ENCODE measurements around the gene KNOP1. TPM values are rescaled to one million over a fixed set of nuclear protein-coding genes. Genes with fewer than 3 reads are reported as not detected.

The KNOP1 gene
- total RNA-seq, 1 experiment from 2014 or later = 70.1 TPM

DNA sequence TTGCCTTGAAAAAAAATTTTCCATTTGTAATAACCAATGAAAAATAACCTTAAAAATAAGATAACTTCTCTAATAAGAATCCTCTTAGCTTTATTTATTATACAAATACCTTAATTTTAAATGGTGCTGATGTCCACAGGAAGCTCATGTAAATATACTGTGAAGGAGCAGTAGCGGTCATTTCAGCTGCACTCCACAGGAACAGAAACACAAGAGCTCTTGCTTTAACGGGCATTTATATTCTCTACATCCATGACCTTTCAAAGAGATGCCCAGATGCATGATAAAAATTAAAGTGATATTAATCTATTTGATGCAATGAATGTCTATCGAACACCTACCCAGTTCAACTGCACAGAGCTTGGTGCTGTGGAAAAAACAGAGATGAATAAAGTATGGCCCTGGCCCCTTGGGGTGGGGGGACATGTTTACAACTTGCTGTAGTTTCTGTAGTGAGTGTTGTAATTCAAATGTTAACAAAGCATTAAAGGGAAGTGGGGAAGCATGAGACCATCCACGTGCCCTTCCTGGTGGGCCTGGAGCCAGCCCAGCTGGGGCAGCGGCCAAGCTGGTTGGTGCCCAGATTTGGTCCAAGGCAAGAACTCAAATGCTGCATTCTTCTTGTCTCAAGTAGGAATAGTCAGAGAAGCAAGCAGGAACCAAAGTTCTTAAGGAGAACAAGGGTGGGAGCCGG, 48.0 kb upstream of the KNOP1 start:
- CTCF ChIA-PET = no interaction called here
- intact Hi-C loops (cut with micrococcal nuclease; ENCODE audit: unreplicated experiment) (no loop called here), in situ Hi-C loops (cut with HindIII; ENCODE audit: low pct_unique_long_range_greater_than_20kb, low sequenced_read_pairs) (no loop called here)
- Histone ChIP-seq H3K36me3 (ENCODE audit: control insufficient read depth, insufficient read depth, low read length) (no peaks in the 10 kb centered on the region), H3K4me1 (ENCODE audit: control insufficient read depth, insufficient read depth, low read length) (no peaks in the 10 kb centered on the region), H3K4me3 (ENCODE audit: low read depth in 2 of 2, low read length in 2 of 2) (no peak overlapping the region), H3K9me3 (ENCODE audit: control insufficient read depth, insufficient read depth, low read depth, low read length) (no peaks in the 10 kb centered on the region), H3K27me3 (ENCODE audit: control insufficient read depth, insufficient read depth, low read length) (no peaks in the 10 kb centered on the region), H3K27ac (ENCODE audit: low read length) (no peak overlapping the region)
- POLR2A ChIA-PET = interaction anchor here (0.6 kb wide), 1 partner anchor 210 kb away, joined by 5 read pairs; no protein-coding TSS in a partner anchor
- TF ChIP-seq CTCF (IDR thresholded peaks at IDR 0.05) (no peak), POLR2AphosphoS5 (IDR thresholded peaks at IDR 0.05; ENCODE audit: low read depth, low read length) (no peak), REST (IDR thresholded peaks at IDR 0.05; ENCODE audit: insufficient read depth in 1 of 2, low read depth in 2 of 2, low read length in 1 of 2) (no peak), SIN3A (IDR thresholded peaks at IDR 0.05; ENCODE audit: borderline replicate concordance, insufficient read depth, low read depth, low read length) (no peak), TCF7L2 (IDR thresholded peaks at IDR 0.05; ENCODE audit: low read depth, low read length) (no peak)
- DNase-seq (ENCODE audit: low read depth, low spot score) (no peak), ATAC-seq (no peak)
- BruUV-seq (replicated peaks) = no TSS peak

- in situ Hi-C loops (cut with HindIII; ENCODE audit: low pct_unique_long_range_greater_than_20kb, low sequenced_read_pairs) = no loop called here
Observed at GRCh38 chr16:19760356-19761060, 42.5 kb upstream of the KNOP1 start.

More at GRCh38 chr16:19760356-19761060, 42.5 kb upstream of the KNOP1 start:
- Histone ChIP-seq H3K4me3 (ENCODE audit: low read depth in 2 of 2, low read length in 2 of 2) (no peak overlapping the region), H3K36me3 (ENCODE audit: control insufficient read depth, insufficient read depth, low read length) (no peaks in the 10 kb centered on the region), H3K4me1 (ENCODE audit: control insufficient read depth, insufficient read depth, low read length) (no peaks in the 10 kb centered on the region), H3K27ac (ENCODE audit: low read length) (no peak overlapping the region), H3K27me3 (ENCODE audit: control insufficient read depth, insufficient read depth, low read length) (no peaks in the 10 kb centered on the region), H3K9me3 (ENCODE audit: control insufficient read depth, insufficient read depth, low read depth, low read length) (no peaks in the 10 kb centered on the region)
- no TSS peak for BruUV-seq (replicated peaks)
- no peak for TF ChIP-seq POLR2AphosphoS5 (IDR thresholded peaks at IDR 0.05; ENCODE audit: low read depth, low read length)
- TF ChIP-seq CTCF (IDR thresholded peaks at IDR 0.05) = no peak
- TF ChIP-seq SIN3A (IDR thresholded peaks at IDR 0.05; ENCODE audit: borderline replicate concordance, insufficient read depth, low read depth, low read length) = no peak
- no peak for TF ChIP-seq TCF7L2 (IDR thresholded peaks at IDR 0.05; ENCODE audit: low read depth, low read length)
- TF ChIP-seq REST (IDR thresholded peaks at IDR 0.05; ENCODE audit: insufficient read depth in 1 of 2, low read depth in 2 of 2, low read length in 1 of 2) = no peak
- ATAC-seq (no peak), DNase-seq (ENCODE audit: low read depth, low spot score) (no peak)
- CTCF ChIA-PET = no interaction called here
- intact Hi-C loops (cut with micrococcal nuclease; ENCODE audit: unreplicated experiment) = no loop called here
- POLR2A ChIA-PET = no interaction called here
